Progenitor cell of endocrine pancreas (in vitro differentiated cells): ENCODE measurements around the gene CRELD2. TPM values are rescaled to one million over a fixed set of nuclear protein-coding genes. Genes with fewer than 3 reads are reported as not detected.

Source experiments
- DNase-seq: peaks from one replicate; pipeline ENCODE4 v3.0.0; 2021; ENCODE audit warnings: low spot score; ENCODE audit not compliant: unreplicated experiment
- H3K27ac Mint-ChIP-seq: 2 replicates; pipeline ENCODE4 v1.8.0; 2021; ENCODE audit warnings: mild to moderate bottlenecking, moderate library complexity, mixed read lengths
- H3K27me3 Mint-ChIP-seq: 2 replicates; pipeline ENCODE4 v1.8.0; 2021; ENCODE audit warnings: mixed read lengths
- H3K36me3 Mint-ChIP-seq: 2 replicates; pipeline ENCODE4 v1.8.0; 2022; ENCODE audit warnings: mixed read lengths; ENCODE audit not compliant: insufficient read depth
- H3K4me1 Mint-ChIP-seq: 2 replicates; pipeline ENCODE4 v1.8.0; 2021; ENCODE audit warnings: low read depth, mixed read lengths
- H3K4me3 Mint-ChIP-seq: 2 replicates; pipeline ENCODE4 v1.8.0; 2021; ENCODE audit warnings: low read depth, mild to moderate bottlenecking, moderate library complexity, mixed read lengths
- H3K9me3 Mint-ChIP-seq: 2 replicates; pipeline ENCODE4 v1.8.0; 2021; ENCODE audit warnings: low read depth, mixed read lengths
- microRNA-seq: library from miRNA; unstranded; fragments of <30 nt; microRNA quantifications from one replicate; pipeline ENCODE4 v1.1.0, GENCODE V29; 2020; ENCODE audit warnings: borderline number of aligned reads; ENCODE audit not compliant: unreplicated experiment
- total RNA-seq: library from RNA; stranded (reverse); gene quantifications from 2 replicates; pipeline ENCODE4 v1.2.1, GENCODE V29; 2021
- TF ChIP-seq, protein P1 (sequence below): fragments of 200-600 bp; sonication (generic); IDR thresholded peaks from one replicate; pipeline ENCODE4 v1.5.0; 2021; ENCODE audit warnings: antibody characterized with exemption, mild to moderate bottlenecking; ENCODE audit not compliant: unreplicated experiment

The CRELD2 gene
- total RNA-seq, 1 donor from 2014 or later = 42.2 TPM

DNA sequence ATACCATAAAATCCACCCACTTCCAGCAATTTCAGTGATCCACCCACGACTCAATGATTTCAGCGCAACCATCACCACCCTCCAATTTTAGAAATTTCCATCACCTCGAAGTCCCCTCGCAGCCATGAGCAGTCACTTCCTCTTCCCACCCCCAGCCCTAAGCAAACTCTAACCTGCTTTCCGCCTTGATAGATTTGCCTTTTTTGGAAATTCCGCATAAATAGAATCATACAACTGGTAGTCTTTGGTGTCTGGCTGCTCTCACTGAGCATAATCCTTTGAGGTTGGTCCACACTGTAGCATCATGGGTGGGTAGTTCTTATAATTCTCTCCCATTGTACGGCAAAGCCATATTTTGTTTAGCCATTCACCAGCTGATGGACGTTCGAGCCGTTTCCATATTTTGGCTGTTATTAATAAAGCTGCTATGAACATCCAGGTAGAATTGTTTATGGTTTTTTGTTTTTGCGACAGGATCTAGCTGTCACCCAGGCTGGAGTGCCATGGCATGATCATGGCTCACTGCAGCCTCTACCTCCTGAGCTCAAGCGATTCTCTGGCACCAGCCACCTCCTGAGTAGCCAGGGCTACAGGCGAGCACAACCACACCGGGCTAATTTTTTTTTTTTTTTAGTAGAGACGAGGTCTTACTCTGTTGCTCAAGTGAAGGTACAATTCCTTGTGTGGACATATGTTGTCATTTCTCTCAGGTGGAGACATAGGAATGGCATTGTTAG, 58.2 kb downstream of the CRELD2 start:
- no peak overlapping the region for H3K27ac Mint-ChIP-seq
- H3K9me3 Mint-ChIP-seq = peaks cover 8% of the 10 kb centered on the region
- H3K36me3 Mint-ChIP-seq = peaks cover 6% of the 10 kb centered on the region
- no peak for DNase-seq
- TF ChIP-seq, protein P1, sequence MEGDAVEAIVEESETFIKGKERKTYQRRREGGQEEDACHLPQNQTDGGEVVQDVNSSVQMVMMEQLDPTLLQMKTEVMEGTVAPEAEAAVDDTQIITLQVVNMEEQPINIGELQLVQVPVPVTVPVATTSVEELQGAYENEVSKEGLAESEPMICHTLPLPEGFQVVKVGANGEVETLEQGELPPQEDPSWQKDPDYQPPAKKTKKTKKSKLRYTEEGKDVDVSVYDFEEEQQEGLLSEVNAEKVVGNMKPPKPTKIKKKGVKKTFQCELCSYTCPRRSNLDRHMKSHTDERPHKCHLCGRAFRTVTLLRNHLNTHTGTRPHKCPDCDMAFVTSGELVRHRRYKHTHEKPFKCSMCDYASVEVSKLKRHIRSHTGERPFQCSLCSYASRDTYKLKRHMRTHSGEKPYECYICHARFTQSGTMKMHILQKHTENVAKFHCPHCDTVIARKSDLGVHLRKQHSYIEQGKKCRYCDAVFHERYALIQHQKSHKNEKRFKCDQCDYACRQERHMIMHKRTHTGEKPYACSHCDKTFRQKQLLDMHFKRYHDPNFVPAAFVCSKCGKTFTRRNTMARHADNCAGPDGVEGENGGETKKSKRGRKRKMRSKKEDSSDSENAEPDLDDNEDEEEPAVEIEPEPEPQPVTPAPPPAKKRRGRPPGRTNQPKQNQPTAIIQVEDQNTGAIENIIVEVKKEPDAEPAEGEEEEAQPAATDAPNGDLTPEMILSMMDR = no peak
- H3K4me3 Mint-ChIP-seq = no peak overlapping the region
- peaks cover 27% of the 10 kb centered on the region for H3K27me3 Mint-ChIP-seq
- H3K4me1 Mint-ChIP-seq = no peaks in the 10 kb centered on the region

Small RNA genes lying within 50 kb of the gene (microRNA-seq; reads per million reads assigned to microRNA genes)
- gene MIR6821 = not detected

Other genes starting within 250 kb of the CRELD2 start
- 57.3 and 65.7 TPM in 2 replicates for gene BRD1, start 90.8 kb upstream of the CRELD2 start, total RNA-seq
- 34.3 and 36.5 TPM in 2 replicates for gene ZBED4, start 64.8 kb upstream of the CRELD2 start, total RNA-seq
- gene ALG12, start 196 bp upstream of the CRELD2 start, total RNA-seq = 22.0 and 25.7 TPM in 2 replicates
- gene PIM3, start 42.1 kb downstream of the CRELD2 start, total RNA-seq = 17.4 and 19.0 TPM in 2 replicates
- gene IL17REL, start 94.1 kb downstream of the CRELD2 start, total RNA-seq = 0.10 TPM in 1 of 2 replicates, not detected in the other
- gene TTLL8, start 139.7 kb downstream of the CRELD2 start, total RNA-seq = not detected in 2 replicates
- gene MLC1, start 166.8 kb downstream of the CRELD2 start, total RNA-seq = not detected in 2 replicates
- 0.22 TPM in 1 of 2 replicates, not detected in the other for gene MOV10L1, start 171.4 kb downstream of the CRELD2 start, total RNA-seq